ENCODE data around the gene FAM72D.
"Not testable (repeated sequence)": the region's sequence is repeated elsewhere in the genome, so short reads cannot be mapped to it uniquely, and the experiment has no call there.

Gene FAM72D

DNA sequence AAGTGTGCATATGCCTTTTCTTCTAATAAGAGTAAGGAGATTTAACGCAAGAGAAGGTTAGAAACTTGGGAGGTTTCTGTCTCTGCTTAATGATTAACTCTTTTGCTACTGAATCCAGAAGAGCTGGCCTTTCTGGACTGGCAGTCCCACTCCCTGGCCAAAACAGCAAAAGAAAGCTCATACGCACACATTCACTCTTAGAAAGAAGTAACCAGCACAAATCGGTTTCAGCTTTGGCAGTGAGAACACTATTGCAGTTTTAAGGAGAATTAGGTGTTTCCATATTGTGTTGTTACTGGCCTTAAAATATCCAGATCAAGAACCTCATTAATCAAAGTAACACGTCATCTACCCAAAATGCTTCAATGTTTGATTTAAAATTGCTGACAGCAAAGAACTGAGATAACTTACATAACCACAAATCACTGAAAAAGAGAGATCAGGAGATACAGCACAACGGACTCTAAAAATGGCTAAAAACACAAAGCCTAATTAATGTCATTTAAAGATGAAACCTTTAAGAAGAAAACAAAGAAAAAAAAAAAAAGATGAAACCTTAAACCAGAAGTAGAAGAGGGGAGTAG lies 16.9 kb upstream of the FAM72D start:
- DNase-seq (ENCODE audit: low read depth, low spot score); H3K4me3 ChIP-seq (ENCODE audit: low read depth, low read length); in situ Hi-C loops (cut with HindIII; ENCODE audit: low sequenced_read_pairs): not testable (repeated sequence)

DNA sequence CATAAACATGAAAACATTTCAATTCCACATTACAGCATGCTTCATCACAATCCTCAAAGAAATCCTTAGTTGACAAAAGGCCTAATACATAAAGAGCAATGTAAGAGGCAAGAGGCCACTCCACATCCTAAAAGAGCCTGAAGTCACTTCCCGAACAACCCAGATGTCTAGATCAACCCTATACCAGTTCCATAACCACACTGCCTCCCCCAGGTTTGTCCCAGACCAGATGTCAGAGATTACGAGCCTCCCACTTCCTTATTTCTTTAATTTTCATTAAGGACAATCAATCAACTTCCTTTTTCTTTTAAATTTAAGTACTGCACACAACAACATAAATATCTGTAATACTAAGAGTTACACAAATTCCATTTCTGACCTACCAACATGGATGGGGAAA lies 16.0 kb upstream of the FAM72D start:
- DNase-seq (ENCODE audit: low read depth, low spot score); H3K4me3 ChIP-seq (ENCODE audit: low read depth, low read length); in situ Hi-C loops (cut with HindIII; ENCODE audit: low sequenced_read_pairs): not testable (repeated sequence)

DNA sequence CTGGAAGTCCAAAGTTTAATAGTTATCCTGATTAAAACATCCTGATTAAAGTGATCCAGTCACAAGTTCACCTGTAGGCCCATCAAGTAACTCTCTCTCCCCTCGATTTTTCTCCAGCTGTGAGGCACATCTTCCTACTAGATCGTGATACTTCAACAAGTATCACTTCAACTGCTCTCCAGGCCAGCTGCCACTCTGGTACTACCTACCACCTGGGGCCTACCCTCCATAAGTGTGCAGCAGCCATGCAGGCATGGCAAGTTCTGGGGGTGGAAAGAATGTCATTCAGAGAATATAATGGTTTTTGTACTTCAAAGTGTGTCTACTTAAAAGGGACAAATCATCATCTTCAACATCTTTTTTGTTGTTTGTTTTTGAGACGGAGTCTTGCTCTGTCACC lies 15.6 kb upstream of the FAM72D start:
- in situ Hi-C loops (cut with HindIII; ENCODE audit: low sequenced_read_pairs); DNase-seq (ENCODE audit: low read depth, low spot score); H3K4me3 ChIP-seq (ENCODE audit: low read depth, low read length): not testable (repeated sequence)

DNA sequence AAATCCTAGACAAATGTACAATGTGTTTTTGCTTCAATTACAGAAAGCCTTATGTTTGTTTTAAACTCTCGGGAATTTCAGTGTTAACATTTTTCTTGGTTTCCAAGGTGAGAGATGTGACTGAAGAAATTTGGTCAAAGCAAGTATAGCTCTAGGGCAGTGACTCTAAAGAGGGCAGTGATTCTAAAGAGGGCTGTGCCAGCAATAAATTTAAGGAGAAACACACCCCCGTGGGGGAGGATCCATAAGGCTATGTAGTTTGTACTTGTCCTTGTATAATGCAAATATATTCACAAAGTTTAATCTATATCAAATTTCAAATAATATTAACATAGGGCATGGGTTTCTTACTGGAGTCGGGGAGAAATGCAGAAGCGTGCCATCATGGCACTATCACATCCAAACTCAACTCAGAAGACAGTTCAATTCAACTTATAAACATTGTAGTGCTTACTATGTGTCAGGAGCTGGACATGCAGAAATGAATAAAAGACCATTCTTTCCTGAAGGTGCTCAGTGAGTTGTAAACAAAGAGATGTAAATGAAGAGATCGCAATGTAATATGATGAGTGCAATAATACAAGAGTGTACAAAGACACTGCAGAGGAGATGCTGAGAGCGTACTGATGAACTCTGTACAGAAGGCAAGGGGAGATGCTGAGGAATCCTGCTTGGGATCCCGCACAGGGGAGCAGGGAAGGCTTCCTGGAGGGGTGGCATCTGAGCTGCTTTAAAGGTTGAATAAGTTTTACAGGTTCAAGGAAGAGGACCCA lies 13.1 kb upstream of the FAM72D start:
- H3K4me3 ChIP-seq (ENCODE audit: low read depth, low read length); DNase-seq (ENCODE audit: low read depth, low spot score); in situ Hi-C loops (cut with HindIII; ENCODE audit: low sequenced_read_pairs): not testable (repeated sequence)

DNA sequence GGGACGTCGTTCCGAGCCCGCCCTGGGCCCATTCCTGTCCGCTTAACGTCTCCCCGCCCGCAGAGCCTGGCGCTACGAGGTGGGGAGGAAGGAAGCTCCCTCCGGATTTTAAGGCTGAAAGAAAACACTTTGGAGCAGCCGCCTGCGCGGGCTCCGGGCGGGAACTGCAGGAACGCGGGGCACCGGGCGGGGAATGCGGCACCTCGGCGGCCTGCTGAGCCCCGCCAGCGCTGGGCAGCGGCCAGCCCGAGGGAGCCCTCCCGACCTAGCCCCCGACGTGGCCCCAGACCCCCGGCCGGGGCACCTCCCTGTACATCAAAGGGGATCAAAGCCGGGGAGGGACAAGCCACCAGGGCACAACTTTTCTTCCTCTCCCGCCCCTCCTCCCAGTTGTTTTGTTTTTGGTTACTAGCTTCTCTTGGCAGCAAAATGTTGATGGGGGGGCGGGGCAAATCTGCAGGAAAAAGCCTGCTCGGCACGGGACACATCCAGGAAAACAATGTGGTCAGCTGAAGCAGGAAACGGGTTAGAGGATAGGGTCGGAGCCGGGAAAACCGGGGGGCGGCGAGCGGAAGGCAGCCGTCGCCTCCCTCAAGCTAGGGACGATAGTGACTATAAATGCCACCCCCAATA lies 2.1 kb upstream of the FAM72D start:
- H3K4me3 ChIP-seq (ENCODE audit: low read depth, low read length), result peak overlapping the region; percentile 37
- DNase-seq (ENCODE audit: low read depth, low spot score), result peak; percentile 5
- in situ Hi-C loops (cut with HindIII; ENCODE audit: low sequenced_read_pairs), result not testable (repeated sequence)

DNA sequence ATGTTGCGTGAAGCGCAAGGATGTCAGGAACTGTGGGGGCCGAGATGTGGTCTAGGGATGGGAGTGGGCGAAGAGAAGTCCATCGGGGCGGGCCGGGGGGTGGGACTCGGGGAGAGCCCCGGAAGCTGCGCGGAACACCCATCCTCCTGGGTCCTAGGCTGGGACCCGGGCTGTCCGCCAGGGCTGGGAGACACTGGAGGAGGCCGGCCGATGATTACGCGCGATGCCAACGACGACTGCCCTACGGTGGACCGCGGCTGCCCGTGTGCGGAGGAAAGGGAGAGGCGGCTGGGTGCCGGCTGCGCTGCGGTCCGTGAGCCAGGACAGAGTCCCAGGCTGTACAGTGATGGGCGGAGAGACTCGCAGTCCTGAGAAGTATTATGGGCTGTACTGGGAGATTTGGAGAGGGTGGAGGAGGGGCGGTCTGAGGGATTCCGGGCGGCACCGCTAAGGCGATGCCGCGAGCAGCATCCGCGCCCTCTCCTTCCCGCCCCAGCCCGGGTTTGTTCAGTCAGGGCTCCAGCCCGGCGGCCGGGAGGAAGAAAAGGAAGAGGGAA lies 1.0 kb upstream of the FAM72D start:
- H3K4me3 ChIP-seq (ENCODE audit: low read depth, low read length), result peak overlapping the region; percentile 45
- DNase-seq (ENCODE audit: low read depth, low spot score); in situ Hi-C loops (cut with HindIII; ENCODE audit: low sequenced_read_pairs): not testable (repeated sequence)

DNA sequence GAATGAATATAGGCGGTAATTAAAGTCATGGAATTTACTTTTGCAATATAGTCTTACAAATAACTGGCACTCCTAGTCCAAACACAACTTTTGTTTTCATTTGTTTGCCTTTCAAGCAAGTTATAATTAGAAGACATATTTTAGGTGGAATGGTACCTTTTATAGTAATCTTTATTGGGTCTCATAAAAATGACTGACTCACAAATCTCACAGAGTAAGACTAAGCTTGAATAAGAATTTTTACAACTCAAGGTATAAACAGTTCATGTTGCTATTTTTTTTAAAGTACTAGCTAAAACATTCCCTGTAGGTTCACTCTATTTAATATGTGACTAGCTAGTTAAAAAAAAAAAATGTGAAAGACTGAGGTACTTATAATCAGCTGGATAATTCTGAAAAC lies 6.0 kb downstream of the FAM72D start:
- in situ Hi-C loops (cut with HindIII; ENCODE audit: low sequenced_read_pairs); H3K4me3 ChIP-seq (ENCODE audit: low read depth, low read length); DNase-seq (ENCODE audit: low read depth, low spot score): not testable (repeated sequence)

DNA sequence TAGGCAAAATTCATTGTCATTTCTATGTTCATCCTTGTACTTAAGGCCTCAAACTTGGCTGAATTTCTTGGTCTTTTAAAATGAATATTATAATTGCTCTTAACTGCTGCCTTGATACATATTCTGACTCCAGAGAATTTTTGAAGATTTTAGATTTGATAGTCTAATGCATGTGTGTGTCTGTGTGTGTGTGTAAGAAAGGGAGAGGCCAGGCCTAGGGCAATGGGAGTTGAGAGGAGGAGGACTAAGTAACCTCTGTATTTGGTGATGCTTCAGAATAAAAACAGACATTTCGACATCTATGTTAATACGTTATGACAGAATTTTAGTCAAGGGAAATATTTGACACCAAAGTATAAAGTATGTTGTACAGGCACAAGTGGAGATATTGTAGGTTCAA lies 7.5 kb downstream of the FAM72D start:
- H3K4me3 ChIP-seq (ENCODE audit: low read depth, low read length); in situ Hi-C loops (cut with HindIII; ENCODE audit: low sequenced_read_pairs); DNase-seq (ENCODE audit: low read depth, low spot score): not testable (repeated sequence)

DNA sequence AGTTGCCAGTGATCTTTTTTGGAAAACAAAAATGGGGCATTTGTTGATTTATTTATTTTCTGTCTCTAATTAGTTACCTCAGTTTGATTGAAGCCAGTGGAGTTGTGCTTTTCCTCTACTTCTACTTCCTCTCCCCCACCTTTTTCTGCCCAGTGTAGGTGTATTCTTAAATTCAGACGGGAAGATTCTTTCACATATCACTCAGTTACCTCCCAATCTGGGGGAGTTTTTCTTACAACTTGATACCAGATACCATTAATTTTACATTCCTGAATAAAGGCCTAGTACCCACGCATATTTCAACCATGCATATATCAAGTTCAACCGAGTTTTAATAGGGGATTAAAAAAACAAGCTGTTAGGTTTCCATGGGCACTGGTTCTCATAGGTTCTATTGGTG lies 15.9 kb downstream of the FAM72D start:
- in situ Hi-C loops (cut with HindIII; ENCODE audit: low sequenced_read_pairs); H3K4me3 ChIP-seq (ENCODE audit: low read depth, low read length); DNase-seq (ENCODE audit: low read depth, low spot score): not testable (repeated sequence)

DNA sequence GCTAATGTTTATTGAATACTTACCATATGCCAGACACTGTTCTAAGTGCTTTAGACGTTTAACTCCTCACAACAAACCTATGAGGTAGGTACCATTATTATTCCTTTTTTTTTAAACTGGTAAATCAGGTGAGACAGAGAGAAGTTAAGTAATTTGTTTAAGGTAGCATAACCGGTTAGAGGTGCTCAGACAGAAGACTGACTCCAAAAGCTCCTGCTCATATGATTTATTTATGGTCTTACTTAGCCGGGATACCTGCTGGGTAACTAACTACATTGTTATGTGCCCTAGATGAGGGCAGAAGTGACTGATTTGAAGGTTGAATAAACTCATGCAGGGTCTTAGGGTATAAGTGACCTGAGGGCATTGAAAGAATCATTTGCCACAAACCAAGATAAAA lies 16.9 kb downstream of the FAM72D start:
- DNase-seq (ENCODE audit: low read depth, low spot score); H3K4me3 ChIP-seq (ENCODE audit: low read depth, low read length); in situ Hi-C loops (cut with HindIII; ENCODE audit: low sequenced_read_pairs): not testable (repeated sequence)

DNA sequence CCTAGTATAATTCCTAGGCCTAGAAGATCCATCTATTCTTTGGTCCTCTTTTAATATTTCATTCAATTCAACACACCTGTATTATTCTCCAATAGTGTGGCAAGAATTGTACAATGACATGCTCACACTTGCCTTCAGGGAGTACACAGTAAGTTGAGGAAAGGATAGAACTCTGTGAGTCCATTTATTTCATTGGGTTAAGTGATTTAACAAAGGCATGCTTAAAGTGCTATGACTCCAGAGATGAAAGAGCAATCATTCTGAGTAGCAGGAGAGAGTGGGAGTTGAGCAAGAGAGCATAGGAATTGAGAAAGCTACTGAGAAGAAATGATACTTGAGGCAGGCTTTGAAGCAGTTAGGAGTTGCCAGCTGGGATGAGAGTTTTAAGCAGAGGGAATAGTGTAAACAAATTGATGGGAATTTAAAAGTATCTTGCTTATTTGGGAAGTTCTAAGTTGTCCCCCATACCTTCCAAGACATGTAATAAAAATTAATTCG lies 18.8 kb downstream of the FAM72D start:
- DNase-seq (ENCODE audit: low read depth, low spot score); H3K4me3 ChIP-seq (ENCODE audit: low read depth, low read length); in situ Hi-C loops (cut with HindIII; ENCODE audit: low sequenced_read_pairs): not testable (repeated sequence)

DNA sequence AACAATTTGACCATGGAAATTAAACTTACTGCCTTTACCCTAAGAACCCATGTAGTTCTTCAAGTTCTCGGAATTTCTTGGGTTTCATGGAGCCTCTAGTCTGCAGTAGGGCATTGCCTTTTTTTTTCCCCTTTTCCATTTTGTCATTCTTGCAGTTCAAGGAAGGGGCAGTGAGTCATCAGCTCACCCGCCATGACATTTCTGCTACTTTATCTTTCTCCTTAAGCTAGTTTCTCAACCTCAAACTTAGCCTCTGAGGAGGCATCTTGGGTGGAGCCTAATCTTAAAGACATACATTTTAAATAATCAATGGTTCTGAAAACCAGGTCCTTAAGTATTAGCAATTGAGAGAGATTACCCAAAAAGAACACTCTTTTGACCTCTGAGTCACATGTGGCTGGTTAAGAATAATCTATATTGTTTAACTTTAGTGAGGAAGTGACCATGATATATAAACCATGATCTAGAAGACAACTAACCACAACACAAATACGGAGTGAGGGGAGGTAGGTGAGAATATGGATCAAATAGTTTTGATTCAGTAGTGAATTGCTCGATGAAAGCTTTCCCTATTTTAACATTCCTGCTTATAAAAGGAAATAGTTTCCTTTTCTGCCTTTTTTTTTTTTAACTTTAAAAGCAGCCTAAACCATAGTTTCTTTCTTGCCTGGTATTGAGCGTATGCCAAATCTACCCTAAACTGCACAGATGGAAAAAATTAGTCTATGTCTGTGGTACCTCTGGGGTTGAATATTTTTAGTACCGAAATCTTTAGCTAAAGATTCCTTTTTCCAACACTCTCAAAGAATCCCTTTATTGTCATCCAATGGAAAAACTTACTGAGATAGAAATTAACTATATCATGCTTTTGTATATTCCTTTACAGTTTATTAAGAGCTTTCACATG lies 20.1 kb downstream of the FAM72D start:
- DNase-seq (ENCODE audit: low read depth, low spot score); in situ Hi-C loops (cut with HindIII; ENCODE audit: low sequenced_read_pairs): not testable (repeated sequence)

DNA sequence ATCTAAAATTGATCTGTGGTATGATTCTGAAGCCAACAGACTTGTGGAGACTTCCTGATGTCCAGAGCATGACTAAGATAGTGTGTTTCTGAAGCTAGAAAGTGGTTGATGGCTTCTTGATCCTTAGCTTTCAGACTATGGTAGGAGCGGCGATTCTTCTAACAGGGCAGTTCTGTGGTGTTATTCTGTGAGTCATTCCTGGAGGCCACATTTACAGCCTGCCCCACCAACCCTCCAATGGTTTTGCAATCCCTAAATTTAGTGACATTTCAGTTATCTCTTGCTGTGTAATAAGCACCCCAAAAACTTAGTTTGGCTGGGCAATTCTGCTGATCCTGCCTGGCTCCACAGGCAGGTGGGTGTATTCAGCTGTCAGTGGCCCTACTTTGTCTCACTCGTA lies 24.1 kb downstream of the FAM72D start:
- H3K4me3 ChIP-seq (ENCODE audit: low read depth, low read length); in situ Hi-C loops (cut with HindIII; ENCODE audit: low sequenced_read_pairs); DNase-seq (ENCODE audit: low read depth, low spot score): not testable (repeated sequence)

More for the DNA sequence above, 20.1 kb downstream of the FAM72D start:
- H3K4me3 ChIP-seq (ENCODE audit: low read depth, low read length), result not testable (repeated sequence)

DNA sequence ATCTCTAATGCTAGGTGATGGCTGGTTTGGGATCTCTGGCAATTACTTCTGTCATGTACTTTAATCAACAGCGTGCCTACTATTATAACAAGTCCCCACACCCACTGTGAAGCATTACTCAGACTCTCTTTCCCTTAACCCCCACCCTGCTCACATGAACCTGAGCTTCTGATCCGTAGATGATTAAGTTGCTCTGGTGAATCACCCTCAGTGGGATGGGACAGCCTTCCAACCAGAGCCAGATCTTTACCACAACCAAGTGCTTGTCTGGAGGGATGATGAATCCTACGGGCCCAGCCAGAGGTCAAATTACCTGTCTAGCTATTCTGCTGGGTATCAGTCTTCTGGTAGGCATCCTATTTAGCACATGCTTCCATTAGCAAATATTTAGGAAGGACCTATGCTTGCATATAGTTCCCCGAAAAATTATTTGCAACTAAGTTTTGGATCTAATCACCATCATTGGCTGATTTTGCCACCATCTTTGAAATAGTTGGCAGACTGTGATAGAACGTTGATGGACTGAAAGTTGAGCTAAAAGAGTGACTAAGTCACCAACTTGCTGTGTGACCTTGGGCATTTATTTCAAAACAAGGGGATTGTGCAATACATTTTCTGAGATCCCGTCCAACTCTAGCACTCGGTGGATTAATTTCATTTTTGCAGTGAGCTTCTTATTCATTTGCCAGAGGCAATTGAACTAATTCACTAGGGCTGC lies 26.7 kb downstream of the FAM72D start:
- in situ Hi-C loops (cut with HindIII; ENCODE audit: low sequenced_read_pairs); DNase-seq (ENCODE audit: low read depth, low spot score); H3K4me3 ChIP-seq (ENCODE audit: low read depth, low read length): not testable (repeated sequence)

DNA sequence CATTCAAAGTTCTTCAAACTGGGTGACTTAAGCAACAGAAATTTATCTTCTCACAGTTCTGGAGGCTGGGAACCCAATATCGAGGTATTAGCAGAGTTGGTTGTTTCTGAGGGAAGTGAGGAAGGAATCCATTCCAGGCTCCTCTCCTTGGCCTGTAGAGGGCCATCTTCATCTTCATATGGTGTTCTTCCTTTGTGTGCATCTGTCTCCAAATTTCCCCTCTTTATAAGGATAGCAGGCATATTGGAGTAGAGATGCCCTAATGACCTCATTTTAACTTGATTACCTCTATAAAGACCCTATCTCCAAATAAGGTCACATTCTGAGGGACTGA lies 27.3 kb downstream of the FAM72D start:
- H3K4me3 ChIP-seq (ENCODE audit: low read depth, low read length); DNase-seq (ENCODE audit: low read depth, low spot score); in situ Hi-C loops (cut with HindIII; ENCODE audit: low sequenced_read_pairs): not testable (repeated sequence)

DNA sequence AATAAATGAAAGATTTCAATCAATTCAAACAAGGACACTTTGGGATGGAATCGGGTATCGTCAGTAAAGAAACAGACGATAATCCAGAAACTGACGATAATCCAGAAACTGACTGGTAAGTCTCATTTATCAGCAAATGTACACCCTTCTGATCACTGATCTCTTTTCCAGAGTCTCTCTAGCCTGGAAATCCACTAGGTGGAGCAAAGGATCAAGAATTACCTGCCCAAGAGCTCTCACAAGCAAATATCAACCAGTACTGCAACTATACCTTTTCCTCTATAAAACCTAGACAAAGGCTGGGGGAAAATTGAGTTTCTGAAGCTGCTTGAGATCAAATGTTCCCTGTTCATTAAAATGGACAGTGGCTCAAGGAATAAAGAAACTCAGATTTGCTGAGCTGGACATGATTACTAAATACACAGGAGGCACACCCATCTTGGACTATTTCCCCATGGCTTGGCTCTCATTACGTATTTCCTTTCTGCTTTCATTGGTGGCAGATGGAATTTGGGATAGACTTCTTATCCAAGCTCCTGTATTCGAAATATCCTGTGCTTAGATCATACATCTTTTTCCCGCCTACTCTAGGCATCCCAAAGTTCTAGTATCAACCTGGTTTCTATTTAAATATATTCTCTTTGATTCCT lies 28.3 kb downstream of the FAM72D start:
- in situ Hi-C loops (cut with HindIII; ENCODE audit: low sequenced_read_pairs); DNase-seq (ENCODE audit: low read depth, low spot score); H3K4me3 ChIP-seq (ENCODE audit: low read depth, low read length): not testable (repeated sequence)

Data from astrocyte of the spinal cord (primary cell).